Ishikawa (cell line): ENCODE data around the gene POLD1.
A peak's percentile ranks its signal among the peaks of the same experiment; 100 is the strongest.

ENCODE experiments used
- CEBPB ChIP-seq: IDR thresholded peaks from 2 replicates; pipeline ENCODE4 v1.6.1; 2012
- CREB1 ChIP-seq: IDR thresholded peaks from 2 replicates; pipeline ENCODE4 v1.6.1; 2012; ENCODE audit warnings: low read depth
- EP300 ChIP-seq: IDR thresholded peaks from 2 replicates; pipeline ENCODE4 v1.6.1; 2012; ENCODE audit warnings: borderline replicate concordance
- FOXM1 ChIP-seq: IDR thresholded peaks from 2 replicates; pipeline ENCODE4 v1.6.1; 2012; ENCODE audit warnings: low read depth, borderline replicate concordance
- REST ChIP-seq: IDR thresholded peaks from 2 replicates; pipeline ENCODE4 v1.6.1; 2012; ENCODE audit warnings: low read depth, mild to moderate bottlenecking
- TAF1 ChIP-seq: IDR thresholded peaks from 2 replicates; pipeline ENCODE4 v1.6.1; 2012; ENCODE audit warnings: low read depth, mild to moderate bottlenecking
- TEAD4 ChIP-seq: IDR thresholded peaks from 2 replicates; pipeline ENCODE4 v1.6.1; 2012
- ZBTB7A ChIP-seq: IDR thresholded peaks from 2 replicates; pipeline ENCODE4 v1.6.1; 2012; ENCODE audit warnings: low read depth

DNA sequence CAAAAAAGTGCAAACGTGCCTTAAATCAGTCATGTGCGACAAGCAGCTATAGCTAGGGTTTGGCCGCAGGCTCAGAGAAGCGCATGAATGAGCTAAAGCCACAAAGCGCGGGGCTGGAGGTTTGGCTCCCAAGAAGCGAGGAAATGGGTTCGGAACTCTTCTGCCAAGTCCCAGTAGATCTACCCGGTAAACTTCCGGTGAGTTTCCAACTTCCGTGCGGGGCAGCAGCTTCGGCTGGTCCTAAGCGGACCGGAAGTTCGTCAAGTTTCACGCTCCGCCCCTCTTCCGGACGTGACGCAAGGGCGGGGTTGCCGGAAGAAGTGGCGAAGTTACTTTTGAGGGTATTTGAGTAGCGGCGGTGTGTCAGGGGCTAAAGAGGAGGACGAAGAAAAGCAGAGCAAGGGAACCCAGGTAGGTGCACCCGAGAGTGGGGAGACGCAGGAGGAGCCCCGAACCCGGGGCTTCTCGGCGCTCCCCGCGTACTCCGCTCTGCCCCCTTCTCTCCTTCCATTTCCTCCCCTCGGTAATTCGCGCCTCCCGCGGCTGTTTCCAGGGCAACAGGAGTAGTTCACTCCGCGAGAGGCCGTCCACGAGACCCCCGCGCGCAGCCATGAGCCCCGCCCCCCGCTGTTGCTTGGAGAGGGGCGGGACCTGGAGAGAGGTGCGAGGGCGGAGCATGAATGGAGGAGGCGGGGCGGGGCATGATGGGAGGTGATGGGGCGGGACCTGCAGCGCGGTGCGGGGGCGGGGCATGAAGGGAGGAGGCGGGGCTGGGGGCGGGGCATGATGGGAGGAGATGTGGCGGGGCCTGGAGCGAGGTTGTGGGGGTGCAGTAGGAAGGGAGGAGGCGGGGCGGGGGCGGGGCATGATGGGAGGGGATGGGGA, 7.7 kb upstream of the POLD1 start, which contains the start of gene NR1H2:
- no peak for TF ChIP-seq EP300
- no peak for TF ChIP-seq REST
- TF ChIP-seq CREB1, result peak; percentile 91
- peak; percentile 78; the same call in 1 of the 2 replicates for TF ChIP-seq TAF1
- TF ChIP-seq ZBTB7A, result no peak
- TF ChIP-seq CEBPB, result no peak
- no peak for TF ChIP-seq TEAD4
- no peak for TF ChIP-seq FOXM1
